ENCODE data around the gene NOS1.
A peak's percentile ranks its signal among the peaks of the same experiment; 100 is the strongest.
"Not testable (repeated sequence)": the region's sequence is repeated elsewhere in the genome, so short reads cannot be mapped to it uniquely, and the experiment has no call there.

The NOS1 gene

GRCh38 chr12:117208811-117209455 is 152.5 kb downstream of the NOS1 start:
- no peak for DNase-seq (ENCODE audit: low spot score)

GRCh38 chr12:117208206-117208605 is 153.2 kb downstream of the NOS1 start:
- no peak for DNase-seq (ENCODE audit: low spot score)

DNA sequence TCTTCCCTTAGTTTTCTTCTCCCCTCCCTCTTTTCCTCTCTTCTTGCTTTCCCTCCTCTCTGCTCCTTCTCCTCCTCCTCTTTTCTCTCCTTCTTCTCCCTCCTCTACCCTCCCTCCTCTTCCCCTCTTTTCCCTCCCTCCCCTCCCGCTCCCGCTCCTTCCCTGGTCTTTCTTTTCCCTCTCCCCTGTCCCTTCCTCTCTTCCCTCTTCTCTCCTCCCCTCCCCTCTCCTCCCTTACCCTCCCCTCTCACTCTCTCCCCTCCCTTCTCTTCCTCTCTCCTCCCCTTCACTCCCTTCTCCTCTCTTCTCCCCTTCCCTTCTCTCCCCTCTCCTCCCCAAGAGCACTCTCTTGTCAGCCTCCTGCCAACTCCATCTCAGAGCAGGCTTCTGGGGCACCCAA is 153.8 kb downstream of the NOS1 start:
- no peak for DNase-seq (ENCODE audit: low spot score)

GRCh38 chr12:117202556-117202955 is 158.9 kb downstream of the NOS1 start:
- no peak for DNase-seq (ENCODE audit: low spot score)

GRCh38 chr12:117202033-117202432 is 159.4 kb downstream of the NOS1 start:
- no peak for DNase-seq (ENCODE audit: low spot score)

- not testable (repeated sequence) for DNase-seq (ENCODE audit: low spot score)
These were observed 161.3 kb downstream of the NOS1 start for GRCh38 chr12:117199956-117200744.

GRCh38 chr12:117196334-117196733 is 165.1 kb downstream of the NOS1 start:
- not testable (repeated sequence) for DNase-seq (ENCODE audit: low spot score)

DNA sequence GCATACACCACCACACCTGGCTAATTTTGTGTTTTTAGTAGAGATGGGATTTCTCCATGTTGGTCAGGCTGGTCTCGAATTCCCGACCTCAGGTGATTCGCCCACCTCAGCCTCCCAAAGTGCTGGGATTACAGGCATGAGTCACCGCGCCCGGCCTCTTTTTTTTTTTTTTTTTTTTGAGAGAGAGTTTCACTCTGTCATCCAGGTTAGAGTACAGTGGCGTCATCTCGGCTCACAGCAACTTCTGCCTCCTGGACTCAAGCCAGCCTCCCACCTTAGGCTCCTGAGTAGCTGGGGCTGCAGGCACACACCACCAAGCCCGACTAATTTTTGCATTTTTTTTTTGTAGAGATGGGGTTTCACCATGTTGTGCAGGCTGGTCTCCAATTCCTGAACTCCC is 166.4 kb downstream of the NOS1 start:
- not testable (repeated sequence) for DNase-seq (ENCODE audit: low spot score)

GRCh38 chr12:117193903-117194302 is 167.5 kb downstream of the NOS1 start:
- DNase-seq (ENCODE audit: low spot score) = no peak

DNA sequence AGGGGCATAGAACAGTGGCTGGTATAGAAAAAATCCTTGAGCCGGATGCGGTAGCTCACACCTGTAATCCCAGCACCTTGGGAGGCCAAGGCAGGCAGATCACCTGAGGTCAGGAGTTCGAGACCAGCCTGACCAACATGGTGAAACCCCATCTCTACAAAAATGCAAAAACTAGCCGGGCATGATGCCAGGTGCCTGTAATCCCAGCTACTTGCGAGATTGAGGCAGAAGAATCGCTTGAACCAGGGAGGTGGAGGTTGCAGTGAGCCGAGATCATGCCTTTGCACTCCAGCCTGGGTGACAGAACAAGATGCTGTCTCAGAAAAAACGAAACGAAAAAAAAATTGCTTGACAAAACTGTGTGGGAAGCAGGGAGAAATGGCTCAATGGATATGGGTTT is 168.8 kb downstream of the NOS1 start:
- DNase-seq (ENCODE audit: low spot score) = not testable (repeated sequence)

- DNase-seq (ENCODE audit: low spot score) = no peak
These were observed 169.4 kb downstream of the NOS1 start for GRCh38 chr12:117192057-117192456.

DNA sequence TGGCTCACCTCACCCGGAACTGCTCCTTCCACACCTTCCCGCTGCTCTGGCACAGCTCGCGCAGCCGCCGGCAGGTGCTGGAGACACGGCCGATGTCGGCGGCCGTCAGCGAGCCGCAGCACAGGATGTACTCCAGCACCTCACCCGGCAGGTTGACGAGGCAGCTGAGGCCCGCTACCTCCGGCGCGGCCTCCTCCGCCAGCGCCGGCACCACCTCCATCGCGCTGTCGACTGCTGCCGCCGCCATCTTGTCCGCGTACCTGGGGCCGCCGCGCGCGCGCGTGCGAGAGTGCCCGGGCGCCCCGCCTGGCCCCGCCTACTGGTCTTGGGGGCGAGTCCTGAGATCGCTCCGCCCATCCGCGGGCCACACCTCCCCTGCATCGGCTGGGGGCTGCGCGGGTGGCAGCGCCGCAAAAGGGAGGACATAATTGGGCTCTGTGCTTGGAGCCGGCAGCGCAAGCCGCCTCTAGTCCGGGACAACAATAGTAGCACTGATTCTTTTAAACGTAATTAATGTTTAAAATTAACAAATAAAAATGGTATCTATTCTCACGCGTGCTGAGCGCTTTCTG is 171.1 kb downstream of the NOS1 start, which contains the start of gene FBXO21:
Gene FBXO21, minus strand, starts transcription at position 261 of the 572 bp plus-strand sequence. Its CDS starts 14 bp downstream, at position 247.
- peak; percentile 95 for DNase-seq (ENCODE audit: low spot score)

GRCh38 chr12:117189725-117190209 is 171.7 kb downstream of the NOS1 start:
- peak; percentile 29 for DNase-seq (ENCODE audit: low spot score)

DNA sequence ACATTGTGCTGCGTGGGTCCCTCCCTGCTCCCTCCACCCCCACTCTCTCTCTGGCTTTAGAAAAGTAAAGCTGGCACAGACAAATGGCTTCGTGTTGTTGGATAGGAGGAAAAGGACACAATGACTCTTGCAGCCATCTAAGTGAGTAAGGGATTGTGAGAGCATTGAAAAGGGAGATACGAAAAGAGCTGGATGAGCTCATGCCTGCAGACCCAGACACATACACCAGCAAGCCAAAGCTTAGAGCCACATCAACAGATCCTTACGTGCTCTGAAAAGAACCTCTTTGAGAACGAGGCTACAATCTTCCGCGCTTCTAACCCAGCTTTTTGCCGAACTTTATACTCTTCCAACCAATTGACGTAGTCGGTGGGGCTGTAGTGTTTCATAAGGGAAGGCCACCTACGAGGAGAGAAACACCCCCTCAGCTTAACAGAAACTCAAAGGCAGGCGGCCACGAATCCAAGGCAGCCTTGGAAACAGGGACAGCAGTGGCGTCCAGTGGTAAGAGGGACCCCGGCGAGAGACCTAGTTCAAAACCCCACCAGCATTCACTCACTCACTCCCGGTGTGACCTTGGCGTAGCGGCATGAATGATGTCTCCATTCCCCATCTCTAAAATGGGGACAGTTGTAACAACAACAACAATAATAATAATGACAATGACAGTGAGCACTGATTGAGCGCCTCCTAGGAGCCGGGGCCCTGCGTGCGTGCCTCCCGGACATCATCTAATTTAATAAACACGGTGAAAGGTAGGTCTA is 172.3 kb downstream of the NOS1 start:
- peak; percentile 75 for DNase-seq (ENCODE audit: low spot score)

DNA sequence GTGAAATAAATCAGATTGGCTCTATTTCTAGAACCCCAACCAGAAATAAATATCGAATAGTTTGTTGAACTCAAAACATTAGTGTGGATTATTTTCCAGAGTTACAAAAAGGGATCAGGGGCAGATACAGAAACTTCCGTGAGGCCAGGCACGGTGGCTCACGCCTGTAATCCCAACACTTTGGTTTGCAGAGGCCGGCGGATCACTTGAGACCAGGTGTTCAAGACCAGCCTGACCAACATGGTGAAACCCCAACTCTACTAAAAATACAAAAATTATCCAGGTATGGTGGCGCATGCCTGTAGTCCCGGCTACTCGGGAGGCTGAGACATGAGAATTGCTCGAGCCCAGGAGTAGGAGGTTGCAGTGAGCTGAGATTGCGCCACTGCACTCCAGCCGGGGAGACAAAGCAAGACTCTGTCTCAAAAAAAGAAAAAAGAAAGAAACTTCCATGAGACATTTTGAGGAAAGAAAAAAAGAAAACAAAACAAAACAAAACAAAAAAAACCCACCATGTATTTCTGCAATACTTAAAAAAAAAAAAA is 173.2 kb downstream of the NOS1 start:
- no peak for DNase-seq (ENCODE audit: low spot score)

GRCh38 chr12:117187421-117187820 is 174.0 kb downstream of the NOS1 start:
- peak; percentile 11 for DNase-seq (ENCODE audit: low spot score)

DNA sequence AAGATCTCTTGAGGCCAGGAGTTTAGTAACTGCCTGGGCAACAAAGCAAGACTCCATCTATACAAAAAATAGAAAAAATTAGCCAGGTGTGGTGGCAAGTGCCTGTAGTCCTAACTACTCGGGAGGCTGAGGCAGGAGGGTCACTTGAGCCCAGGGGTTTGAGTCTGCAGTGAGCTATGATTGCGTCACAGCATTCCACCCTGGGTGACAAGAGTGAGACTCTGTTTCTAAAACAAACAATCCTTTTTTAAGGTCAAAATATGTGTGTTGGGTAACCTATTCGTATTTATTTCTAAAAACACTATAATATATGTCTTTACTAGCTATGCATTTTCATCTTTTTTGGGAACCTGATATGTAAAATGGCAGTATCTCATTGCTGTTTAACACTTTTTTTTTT is 178.6 kb downstream of the NOS1 start:
- no peak for DNase-seq (ENCODE audit: low spot score)

GRCh38 chr12:117181468-117181843 is 180.0 kb downstream of the NOS1 start:
- not testable (repeated sequence) for DNase-seq (ENCODE audit: low spot score)

DNA sequence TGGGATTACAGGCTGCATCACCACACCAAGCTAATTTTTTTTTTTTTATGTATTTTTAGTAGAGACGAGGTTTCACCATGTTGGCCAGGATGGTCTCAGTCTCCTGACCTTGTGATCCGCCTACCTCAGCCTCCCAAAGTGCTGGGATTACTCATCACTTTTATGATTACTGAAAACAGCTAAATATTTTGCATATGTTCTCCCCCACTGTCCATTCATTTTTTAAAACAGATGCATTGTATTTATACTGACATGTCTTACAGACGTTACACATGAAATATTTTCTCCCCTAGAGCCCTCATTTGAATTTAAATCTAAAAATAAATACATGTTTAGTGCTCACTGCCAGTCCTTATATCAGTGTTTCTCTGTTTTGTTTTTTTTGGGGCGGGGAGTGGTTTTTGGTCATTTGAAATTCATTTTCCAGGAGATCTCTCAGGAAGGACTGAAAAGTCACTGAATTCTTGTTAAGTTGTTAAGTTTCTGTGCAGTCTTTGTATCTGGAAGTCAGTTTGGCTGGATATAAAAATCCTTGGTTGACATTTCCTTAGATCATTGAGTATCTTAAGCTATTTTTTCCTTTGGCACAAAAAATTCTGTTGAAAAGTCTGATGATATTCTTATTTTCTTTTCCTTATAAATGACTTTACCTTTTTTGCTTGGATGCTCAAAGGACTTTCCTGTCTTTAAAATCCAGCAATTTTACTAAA is 180.5 kb downstream of the NOS1 start:
- no peak for DNase-seq (ENCODE audit: low spot score)

- no peak for DNase-seq (ENCODE audit: low spot score)
These were observed 182.7 kb downstream of the NOS1 start for GRCh38 chr12:117178745-117179144.

DNA sequence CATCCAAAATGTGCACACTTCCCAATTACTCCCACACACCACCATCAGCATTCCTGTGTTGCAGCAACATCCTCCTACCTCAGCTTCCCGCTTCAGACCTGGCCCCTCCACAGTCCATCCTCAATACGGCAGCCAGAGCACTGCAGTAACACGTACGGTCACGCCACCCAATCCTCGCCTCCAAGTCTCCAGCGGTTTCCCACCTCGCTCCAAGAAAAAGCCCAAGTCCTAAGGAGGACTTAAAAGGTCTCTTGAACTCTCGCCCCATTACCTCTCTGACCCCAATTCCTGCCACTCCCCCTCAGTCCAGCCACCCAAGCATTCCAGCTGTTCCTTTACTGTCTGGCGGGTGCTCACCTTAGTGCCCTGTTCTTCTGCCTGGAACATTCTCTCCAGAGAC is 183.1 kb downstream of the NOS1 start:
- no peak for DNase-seq (ENCODE audit: low spot score)

Measured in Ammon's horn (tissue), 1 donor.